Femur (tissue), 1 donor: ENCODE results near the gene SLC25A47.
"Not testable (repeated sequence)": the region's sequence is repeated elsewhere in the genome, so short reads cannot be mapped to it uniquely, and the experiment has no call there.

Experiments
- DNase-seq: peaks from one replicate; pipeline ENCODE4 v3.0.0-alpha.2; 2017

SLC25A47 gene

GRCh38 chr14:100328495-100329163 is 5.5 kb downstream of the SLC25A47 start:
- DNase-seq, result no peak

- no peak for DNase-seq
These were observed 6.3 kb downstream of the SLC25A47 start for GRCh38 chr14:100329233-100330006.

- no peak for DNase-seq
These were observed 6.8 kb downstream of the SLC25A47 start for GRCh38 chr14:100330007-100330344.

GRCh38 chr14:100330388-100330931 is 7.3 kb downstream of the SLC25A47 start:
- no peak for DNase-seq

GRCh38 chr14:100332071-100332639 is 9.0 kb downstream of the SLC25A47 start:
- no peak for DNase-seq

- no peak for DNase-seq
These were observed 9.7 kb downstream of the SLC25A47 start for GRCh38 chr14:100332797-100333196.

GRCh38 chr14:100333311-100333710 is 10.2 kb downstream of the SLC25A47 start:
- DNase-seq, result no peak

GRCh38 chr14:100333827-100334226 is 10.7 kb downstream of the SLC25A47 start:
- no peak for DNase-seq

- no peak for DNase-seq
These were observed 11.8 kb downstream of the SLC25A47 start for GRCh38 chr14:100334904-100335303.

GRCh38 chr14:100336618-100337530 is 13.7 kb downstream of the SLC25A47 start:
- no peak for DNase-seq

GRCh38 chr14:100339766-100340422 is 16.8 kb downstream of the SLC25A47 start:
- DNase-seq, result no peak

GRCh38 chr14:100340423-100340813 is 17.3 kb downstream of the SLC25A47 start:
- DNase-seq, result no peak

- no peak for DNase-seq
These were observed 18.3 kb downstream of the SLC25A47 start for GRCh38 chr14:100341301-100342031.

- no peak for DNase-seq
These were observed 19.1 kb downstream of the SLC25A47 start for GRCh38 chr14:100342195-100342594.

GRCh38 chr14:100342826-100343225 is 19.7 kb downstream of the SLC25A47 start:
- not testable (repeated sequence) for DNase-seq

- DNase-seq, result not testable (repeated sequence)
These were observed 21.5 kb downstream of the SLC25A47 start for GRCh38 chr14:100344657-100345056.

- DNase-seq, result no peak
These were observed 22.6 kb downstream of the SLC25A47 start for GRCh38 chr14:100345711-100346110.

- DNase-seq, result no peak
These were observed 23.4 kb downstream of the SLC25A47 start for GRCh38 chr14:100346306-100347091.

- DNase-seq, result no peak
These were observed 25.2 kb downstream of the SLC25A47 start for GRCh38 chr14:100348253-100348729.
